ENCODE results near the gene GRAMD2A.

DNA sequence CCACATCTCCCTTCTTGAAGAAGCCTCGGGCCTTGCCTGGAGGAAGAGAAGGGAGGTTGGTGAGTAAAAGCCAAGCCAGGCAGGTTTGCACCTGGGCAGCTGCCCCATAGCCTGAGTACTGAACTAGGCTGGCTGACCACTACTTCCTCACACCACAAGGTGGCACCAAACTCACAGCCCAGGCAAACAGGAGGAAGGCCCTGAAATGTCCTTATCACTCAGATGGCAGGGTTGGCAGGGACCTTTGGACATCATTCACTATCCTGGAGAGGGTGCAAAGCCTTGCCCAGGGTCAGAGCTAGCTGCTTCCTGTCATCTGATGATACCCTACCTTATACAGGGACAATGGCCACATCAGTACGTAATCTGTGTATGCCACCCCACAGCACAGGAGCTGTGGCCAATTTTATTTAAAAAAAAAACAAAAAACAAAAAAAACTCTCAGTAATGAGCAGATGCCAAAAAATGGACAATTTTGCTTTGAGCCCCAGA, 2.2 kb upstream of the GRAMD2A start:
- TF ChIP-seq, protein P1, sequence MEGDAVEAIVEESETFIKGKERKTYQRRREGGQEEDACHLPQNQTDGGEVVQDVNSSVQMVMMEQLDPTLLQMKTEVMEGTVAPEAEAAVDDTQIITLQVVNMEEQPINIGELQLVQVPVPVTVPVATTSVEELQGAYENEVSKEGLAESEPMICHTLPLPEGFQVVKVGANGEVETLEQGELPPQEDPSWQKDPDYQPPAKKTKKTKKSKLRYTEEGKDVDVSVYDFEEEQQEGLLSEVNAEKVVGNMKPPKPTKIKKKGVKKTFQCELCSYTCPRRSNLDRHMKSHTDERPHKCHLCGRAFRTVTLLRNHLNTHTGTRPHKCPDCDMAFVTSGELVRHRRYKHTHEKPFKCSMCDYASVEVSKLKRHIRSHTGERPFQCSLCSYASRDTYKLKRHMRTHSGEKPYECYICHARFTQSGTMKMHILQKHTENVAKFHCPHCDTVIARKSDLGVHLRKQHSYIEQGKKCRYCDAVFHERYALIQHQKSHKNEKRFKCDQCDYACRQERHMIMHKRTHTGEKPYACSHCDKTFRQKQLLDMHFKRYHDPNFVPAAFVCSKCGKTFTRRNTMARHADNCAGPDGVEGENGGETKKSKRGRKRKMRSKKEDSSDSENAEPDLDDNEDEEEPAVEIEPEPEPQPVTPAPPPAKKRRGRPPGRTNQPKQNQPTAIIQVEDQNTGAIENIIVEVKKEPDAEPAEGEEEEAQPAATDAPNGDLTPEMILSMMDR (IDR thresholded peaks at IDR 0.05) = peak; percentile 89 to 94 (median 92)
- TF ChIP-seq POLR2A (IDR thresholded peaks at IDR 0.05) = no peak
